T-cell (primary cell): ENCODE measurements around the gene MTREX. TPM values are rescaled to one million over a fixed set of nuclear protein-coding genes. Genes with fewer than 3 reads are reported as not detected.

ENCODE experiments used
- ATAC-seq, 4 experiments: fragments of 200-7000 bp in 3 of 4; fragments of 150-1000 bp in 1 of 4; cut with Tn5 transposase; replicated peaks in 1 of 4; 1 replicate in 3 of 4; 2 replicates in 1 of 4; pipeline ENCODE4 v1.10.0; 2021; ENCODE audit warnings: moderate library complexity in 3 of 4, mild to moderate bottlenecking in 2 of 4, moderate number of reproducible peaks in 1 of 4
- CTCF ChIA-PET, 2 donors: fragments of 300-600 bp; sonication (Branson Sonifier 250); formaldehyde crosslinking; loops; one replicate each; lab custom pipeline; 2022; ENCODE audit warnings: antibody characterized with exemption in 2 of 2; lab: Charles Lee
- POLR2A ChIA-PET, 2 donors: fragments of 300-600 bp; sonication (Branson Sonifier 250); formaldehyde crosslinking; loops; one replicate each; lab custom pipeline; 2022; ENCODE audit warnings: antibody characterized with exemption in 2 of 2; lab: Charles Lee
- DNase-seq, 35 experiments: peaks; one replicate each; pipeline versions ENCODE4 v3.0.0 to v3.0.0-alpha.2; 2013 to 2023
- H3K27ac ChIP-seq: one replicate; pipeline ENCODE4 v1.5.1; 2013; ENCODE audit warnings: low read length
- H3K27me3 ChIP-seq, 2 experiments: replicated peaks in 1 of 2; 1 replicate in 1 of 2; 2 replicates in 1 of 2; pipeline versions ENCODE4 v1.6.1 to v1.7.0; 2013; ENCODE audit warnings: low read length in 1 of 2, mixed read lengths in 1 of 2; ENCODE audit not compliant: control insufficient read depth in 2 of 2, insufficient read depth in 2 of 2; ENCODE audit errors: extremely low read depth in 1 of 2
- H3K36me3 ChIP-seq, 2 donors: 1 replicate in 1 of 2; 2 replicates in 1 of 2; pipeline versions ENCODE4 v1.6.1 to v1.7.0; 2013; ENCODE audit warnings: low read length in 1 of 2; ENCODE audit not compliant: control insufficient read depth in 2 of 2, insufficient read depth in 1 of 2; ENCODE audit errors: extremely low read depth in 1 of 2
- H3K4me1 ChIP-seq, 2 experiments: 1 replicate in 1 of 2; 2 replicates in 1 of 2; pipeline versions ENCODE4 v1.6.1 to v1.7.0; 2013; ENCODE audit warnings: low read length in 2 of 2, mixed read lengths in 1 of 2; ENCODE audit not compliant: insufficient read depth in 2 of 2, control insufficient read depth in 1 of 2; ENCODE audit errors: extremely low read depth in 1 of 2
- H3K4me3 ChIP-seq, 2 donors: 1 replicate in 1 of 2; 2 replicates in 1 of 2; pipeline versions ENCODE4 v1.5.1 to v1.7.0; 2013; ENCODE audit warnings: mild to moderate bottlenecking in 2 of 2, low read length in 1 of 2, moderate library complexity in 1 of 2; ENCODE audit not compliant: control insufficient read depth in 1 of 2; ENCODE audit errors: extremely low read depth in 1 of 2
- H3K9me3 ChIP-seq: 2 replicates; pipeline ENCODE4 v1.7.0; 2013
- H3K27ac Mint-ChIP-seq, 2 donors: one replicate each; pipeline ENCODE4 v1.8.0; 2020 to 2021; ENCODE audit warnings: mild to moderate bottlenecking in 2 of 2, mixed read lengths in 2 of 2
- H3K27me3 Mint-ChIP-seq, 2 donors: one replicate each; pipeline ENCODE4 v1.8.0; 2021 to 2022; ENCODE audit warnings: mixed read lengths in 2 of 2
- H3K36me3 Mint-ChIP-seq: one replicate; pipeline ENCODE4 v1.8.0; 2021; ENCODE audit warnings: mixed read lengths
- H3K4me1 Mint-ChIP-seq, 3 donors: one replicate each; pipeline ENCODE4 v1.8.0; 2020 to 2022; ENCODE audit warnings: mixed read lengths in 3 of 3, mild to moderate bottlenecking in 1 of 3
- H3K4me3 Mint-ChIP-seq, 3 donors: one replicate each; pipeline ENCODE4 v1.8.0; 2020 to 2022; ENCODE audit warnings: mild to moderate bottlenecking in 3 of 3, mixed read lengths in 3 of 3, moderate library complexity in 3 of 3
- H3K9me3 Mint-ChIP-seq, 3 donors: one replicate each; pipeline ENCODE4 v1.8.0; 2020 to 2022; ENCODE audit warnings: mixed read lengths in 3 of 3
- WGBS: methylation state at CpG from one replicate; pipeline ENCODE4 v1.1.5; 2013; ENCODE audit warnings: missing lambda C conversion rate; ENCODE audit not compliant: insufficient coverage; 5-methylcytosine and 5-hydroxymethylcytosine counted together
- total RNA-seq, 35 experiments: library from RNA in 6 of 35; stranded (reverse) in 6 of 35; fragments of 120-200 nt in 1 of 35; gene quantifications; one replicate each; pipeline versions ENCODE4 v1.2.1 to v1.2.4 and lab custom pipeline; 2013 to 2026

The MTREX gene
- total RNA-seq, 5 donors from 2014 or later (not counting 1 experiment from before 2014, with no cell fraction given) = 60.2 to 75.1 (median 62.0) TPM

- no peak overlapping the region for H3K27ac Mint-ChIP-seq
These were observed 144.2 kb downstream of the MTREX start for GRCh38 chr5:55451976-55452375.

GRCh38 chr5:55453211-55453610 lies 145.4 kb downstream of the MTREX start:
- WGBS = 50% methylated on average over 1 of the region's 1 CpG
- H3K36me3 ChIP-seq = no peaks in the 10 kb centered on the region
- no peaks in the 10 kb centered on the region for H3K27me3 ChIP-seq
- H3K4me1 Mint-ChIP-seq = peaks cover 0 to 20% (median 0%) of the 10 kb centered on the region in 3 donors
- no peaks in the 10 kb centered on the region for H3K9me3 Mint-ChIP-seq
- no peaks in the 10 kb centered on the region for H3K9me3 ChIP-seq
- ATAC-seq (no peak), DNase-seq (no peak)
- H3K4me1 ChIP-seq = no peaks in the 10 kb centered on the region
- no peak overlapping the region for H3K4me3 ChIP-seq
- H3K27ac Mint-ChIP-seq = no peak overlapping the region
- no peaks in the 10 kb centered on the region for H3K27me3 Mint-ChIP-seq
- H3K4me3 Mint-ChIP-seq = no peak overlapping the region
- CTCF ChIA-PET = no interaction called here
- peaks cover 27% of the 10 kb centered on the region for H3K36me3 Mint-ChIP-seq
- H3K27ac ChIP-seq = no peak overlapping the region
- POLR2A ChIA-PET = no interaction called here

More at GRCh38 chr5:55451976-55452375, 144.2 kb downstream of the MTREX start:
- Histone ChIP-seq H3K27ac (no peak overlapping the region), H3K36me3 (no peaks in the 10 kb centered on the region), H3K4me3 (no peak overlapping the region), H3K9me3 (no peaks in the 10 kb centered on the region), H3K27me3 (no peaks in the 10 kb centered on the region), H3K4me1 (no peaks in the 10 kb centered on the region)
- no peaks in the 10 kb centered on the region for H3K9me3 Mint-ChIP-seq
- DNase-seq (no peak), ATAC-seq (no peak)
- no peaks in the 10 kb centered on the region for H3K27me3 Mint-ChIP-seq
- ChIA-PET POLR2A (no interaction called here), CTCF (no interaction called here)
- peaks cover 36% of the 10 kb centered on the region for H3K36me3 Mint-ChIP-seq
- WGBS = no CpG with 5 or more reads among the region's 2 CpGs
- no peak overlapping the region for H3K4me3 Mint-ChIP-seq
- H3K4me1 Mint-ChIP-seq = peaks cover 0 to 20% (median 0%) of the 10 kb centered on the region in 3 donors

- peaks cover 28% of the 10 kb centered on the region for H3K36me3 Mint-ChIP-seq
- Histone ChIP-seq H3K36me3 (no peaks in the 10 kb centered on the region), H3K4me1 (no peaks in the 10 kb centered on the region), H3K27ac (no peak overlapping the region), H3K9me3 (no peaks in the 10 kb centered on the region), H3K27me3 (no peaks in the 10 kb centered on the region), H3K4me3 (no peak overlapping the region)
- DNase-seq (no peak), ATAC-seq (no peak)
- POLR2A ChIA-PET = no interaction called here
- H3K4me1 Mint-ChIP-seq = peaks cover 0 to 20% (median 0%) of the 10 kb centered on the region in 3 donors
- H3K9me3 Mint-ChIP-seq = no peaks in the 10 kb centered on the region
- H3K27me3 Mint-ChIP-seq = no peaks in the 10 kb centered on the region
- whole genome bisulfite sequencing = no CpG with 5 or more reads among the region's 2 CpGs
- H3K27ac Mint-ChIP-seq = no peak overlapping the region
- CTCF ChIA-PET = interaction anchor here in 1 of 2 donors (0.8 kb wide), 1 partner anchor 73 kb away, joined by 3 read pairs; no protein-coding TSS in a partner anchor
- H3K4me3 Mint-ChIP-seq = no peak overlapping the region
These were observed 146.5 kb downstream of the MTREX start for GRCh38 chr5:55454282-55454681.

GRCh38 chr5:55456216-55456895 lies 148.6 kb downstream of the MTREX start:
- Histone ChIP-seq H3K4me3 (no peak overlapping the region), H3K4me1 (no peaks in the 10 kb centered on the region), H3K27ac (no peak overlapping the region), H3K9me3 (no peaks in the 10 kb centered on the region), H3K27me3 (no peaks in the 10 kb centered on the region), H3K36me3 (no peaks in the 10 kb centered on the region)
- H3K27me3 Mint-ChIP-seq = no peaks in the 10 kb centered on the region
- ATAC-seq (no peak), DNase-seq (no peak)
- ChIA-PET POLR2A (no interaction called here), CTCF (interaction anchor here (0.6 to 1.7 kb wide), 4 partner anchors 13 to 738 kb away, joined by 3 to 4 read pairs (median 4); no protein-coding TSS in a partner anchor)
- whole genome bisulfite sequencing = no CpG with 5 or more reads among the region's 3 CpGs
- H3K27ac Mint-ChIP-seq = no peak overlapping the region
- H3K4me1 Mint-ChIP-seq = peaks cover 0 to 13% (median 0%) of the 10 kb centered on the region in 3 donors
- H3K4me3 Mint-ChIP-seq = no peak overlapping the region
- H3K36me3 Mint-ChIP-seq = peaks cover 32% of the 10 kb centered on the region
- H3K9me3 Mint-ChIP-seq = no peaks in the 10 kb centered on the region

GRCh38 chr5:55459572-55459971 lies 151.8 kb downstream of the MTREX start:
- ChIA-PET CTCF (no interaction called here), POLR2A (no interaction called here)
- no CpG with 5 or more reads among the region's 2 CpGs for WGBS
- Histone ChIP-seq H3K4me3 (no peak overlapping the region), H3K36me3 (no peaks in the 10 kb centered on the region), H3K27me3 (no peaks in the 10 kb centered on the region), H3K4me1 (no peaks in the 10 kb centered on the region), H3K27ac (no peak overlapping the region), H3K9me3 (no peaks in the 10 kb centered on the region)
- Mint-ChIP-seq H3K27me3 (no peaks in the 10 kb centered on the region), H3K36me3 (peaks cover 32% of the 10 kb centered on the region), H3K9me3 (no peaks in the 10 kb centered on the region), H3K4me1 (peaks cover 0 to 9% (median 4%) of the 10 kb centered on the region in 3 donors), H3K4me3 (no peak overlapping the region), H3K27ac (no peak overlapping the region)
- no peak for DNase-seq
- ATAC-seq = no peak

- no peak overlapping the region for H3K27ac Mint-ChIP-seq
- Histone ChIP-seq H3K27ac (no peak overlapping the region), H3K36me3 (no peaks in the 10 kb centered on the region), H3K4me1 (no peaks in the 10 kb centered on the region), H3K4me3 (no peak overlapping the region), H3K27me3 (no peaks in the 10 kb centered on the region), H3K9me3 (no peaks in the 10 kb centered on the region)
- no peaks in the 10 kb centered on the region for H3K27me3 Mint-ChIP-seq
- ATAC-seq (no peak), DNase-seq (no peak)
- POLR2A ChIA-PET = no interaction called here
- WGBS = no CpG with 5 or more reads among the region's 3 CpGs
- no peak overlapping the region for H3K4me3 Mint-ChIP-seq
- peaks cover 0 to 12% (median 2%) of the 10 kb centered on the region in 3 donors for H3K4me1 Mint-ChIP-seq
- H3K9me3 Mint-ChIP-seq = no peaks in the 10 kb centered on the region
- CTCF ChIA-PET = no interaction called here
- H3K36me3 Mint-ChIP-seq = peaks cover 44% of the 10 kb centered on the region
These were observed 155.8 kb downstream of the MTREX start for GRCh38 chr5:55463613-55464012.
